KOPT-K1 (cell line): ENCODE measurements around the gene MNT.

ENCODE experiments used
- H3K27ac ChIP-seq: fragments of 200-600 bp; sonication (generic); 2 replicates; pipeline ENCODE4 v1.5.1; 2016; ENCODE audit warnings: antibody characterized with exemption, mild to moderate bottlenecking, low read depth, low read length; ENCODE audit not compliant: poor library complexity, severe bottlenecking
- H3K36me3 ChIP-seq: fragments of 200-600 bp; sonication (generic); 2 replicates; pipeline ENCODE4 v1.5.1; 2017; ENCODE audit warnings: antibody characterized with exemption, mild to moderate bottlenecking, low read length, moderate library complexity; ENCODE audit not compliant: insufficient read depth
- H3K9me3 ChIP-seq: fragments of 200-600 bp; sonication (generic); 2 replicates; pipeline ENCODE4 v1.5.1; 2017; ENCODE audit warnings: antibody characterized with exemption, low read length, mild to moderate bottlenecking; ENCODE audit not compliant: insufficient read depth, poor library complexity, severe bottlenecking

The MNT gene

GRCh38 chr17:2427215-2427614 lies 26.4 kb upstream of the MNT start:
- no peaks in the 10 kb centered on the region for H3K9me3 ChIP-seq
- peaks cover 53% of the 10 kb centered on the region for H3K36me3 ChIP-seq
- no peak overlapping the region for H3K27ac ChIP-seq

- H3K27ac ChIP-seq, result no peak overlapping the region
- peaks cover 71% of the 10 kb centered on the region for H3K36me3 ChIP-seq
- H3K9me3 ChIP-seq, result no peaks in the 10 kb centered on the region
Measured at GRCh38 chr17:2423271-2423670, 22.4 kb upstream of the MNT start.

GRCh38 chr17:2421315-2422147 lies 20.7 kb upstream of the MNT start:
- H3K36me3 ChIP-seq, result peaks cover 82% of the 10 kb centered on the region
- H3K9me3 ChIP-seq, result no peaks in the 10 kb centered on the region
- H3K27ac ChIP-seq, result no peak overlapping the region

- H3K27ac ChIP-seq, result no peak overlapping the region
- H3K9me3 ChIP-seq, result no peaks in the 10 kb centered on the region
- H3K36me3 ChIP-seq, result peaks cover 82% of the 10 kb centered on the region
Measured at GRCh38 chr17:2420176-2420575, 19.3 kb upstream of the MNT start.

GRCh38 chr17:2419486-2419885 lies 18.6 kb upstream of the MNT start:
- Histone ChIP-seq H3K27ac (no peak overlapping the region), H3K36me3 (peaks cover 82% of the 10 kb centered on the region), H3K9me3 (no peaks in the 10 kb centered on the region)

- H3K27ac ChIP-seq, result no peak overlapping the region
Measured at GRCh38 chr17:2418572-2418971, 17.7 kb upstream of the MNT start.

GRCh38 chr17:2416010-2416734 lies 15.3 kb upstream of the MNT start:
- no peaks in the 10 kb centered on the region for H3K9me3 ChIP-seq
- H3K27ac ChIP-seq, result no peak overlapping the region
- H3K36me3 ChIP-seq, result peaks cover 70% of the 10 kb centered on the region

More at GRCh38 chr17:2418572-2418971, 17.7 kb upstream of the MNT start:
- H3K36me3 ChIP-seq, result peaks cover 88% of the 10 kb centered on the region
- H3K9me3 ChIP-seq, result no peaks in the 10 kb centered on the region

GRCh38 chr17:2415081-2415480 lies 14.2 kb upstream of the MNT start:
- Histone ChIP-seq H3K9me3 (no peaks in the 10 kb centered on the region), H3K27ac (no peak overlapping the region), H3K36me3 (peaks cover 63% of the 10 kb centered on the region)

GRCh38 chr17:2414446-2415064 lies 13.7 kb upstream of the MNT start:
- Histone ChIP-seq H3K27ac (no peak overlapping the region), H3K36me3 (peaks cover 58% of the 10 kb centered on the region), H3K9me3 (no peaks in the 10 kb centered on the region)

- peaks cover 38% of the 10 kb centered on the region for H3K36me3 ChIP-seq
- no peak overlapping the region for H3K27ac ChIP-seq
- no peaks in the 10 kb centered on the region for H3K9me3 ChIP-seq
Measured at GRCh38 chr17:2412561-2413021, 11.7 kb upstream of the MNT start.

- H3K9me3 ChIP-seq, result no peaks in the 10 kb centered on the region
- H3K27ac ChIP-seq, result no peak overlapping the region
- peaks cover 26% of the 10 kb centered on the region for H3K36me3 ChIP-seq
Measured at GRCh38 chr17:2410951-2411350, 10.1 kb upstream of the MNT start.

GRCh38 chr17:2406903-2407790 lies 6.3 kb upstream of the MNT start:
- Histone ChIP-seq H3K9me3 (no peaks in the 10 kb centered on the region), H3K36me3 (peaks cover 3% of the 10 kb centered on the region; the same call in 1 of the 2 replicates), H3K27ac (no peak overlapping the region)

- H3K27ac ChIP-seq, result no peak overlapping the region
- no peaks in the 10 kb centered on the region for H3K9me3 ChIP-seq
- H3K36me3 ChIP-seq, result peaks cover 3% of the 10 kb centered on the region; the same call in 1 of the 2 replicates
Measured at GRCh38 chr17:2406271-2406902, 5.5 kb upstream of the MNT start.

- Histone ChIP-seq H3K9me3 (no peaks in the 10 kb centered on the region), H3K27ac (no peak overlapping the region), H3K36me3 (no peaks in the 10 kb centered on the region)
Measured at GRCh38 chr17:2405247-2405926, 4.5 kb upstream of the MNT start.
